ENCODE results near the gene GPR55. TPM values are rescaled to one million over a fixed set of nuclear protein-coding genes. Genes with fewer than 3 reads are reported as not detected.

The GPR55 gene
- total and polyA plus RNA-seq, 2 donors (not counting 1 experiment from before 2014, with no cell fraction given) = 3.0 to 4.1 TPM

- Histone ChIP-seq H3K9ac (ENCODE audit: low read length) (no peak overlapping the region), H2AFZ (ENCODE audit: insufficient read depth, low read depth, low read length, poor library complexity, severe bottlenecking) (no peak overlapping the region)
- ATAC-seq (ENCODE audit: low read depth) = no peak
Observed at GRCh38 chr2:230904856-230905447, 20.1 kb downstream of the GPR55 start.

More at GRCh38 chr2:230904856-230905447, 20.1 kb downstream of the GPR55 start:
- Histone ChIP-seq H4K20me1 (ENCODE audit: control insufficient read depth, insufficient read depth, low read length, poor library complexity, severe bottlenecking) (no peaks in the 10 kb centered on the region), H3K4me1 (ENCODE audit: control insufficient read depth in 2 of 2, insufficient read depth in 2 of 2, low read length in 2 of 2) (peaks cover 13 to 28% of the 10 kb centered on the region in 2 donors), H3K79me2 (ENCODE audit: control insufficient read depth, insufficient read depth, low read length) (no peaks in the 10 kb centered on the region), H3K36me3 (replicated peaks in 1 of 2; ENCODE audit: control extremely low read depth in 1 of 2, control insufficient read depth in 1 of 2, extremely low read depth in 1 of 2, insufficient read depth in 2 of 2, low read length in 1 of 2) (no peaks in the 10 kb centered on the region), H3K27me3 (replicated peaks in 1 of 4; ENCODE audit: control extremely low read depth in 1 of 4, control insufficient read depth in 3 of 4, insufficient read depth in 4 of 4, low read length in 3 of 4) (no peaks in the 10 kb centered on the region), H3K4me3 (ENCODE audit: control extremely low read depth in 1 of 5, extremely low read depth in 1 of 5, insufficient read depth in 1 of 5, low read depth in 2 of 5, low read length in 4 of 5) (no peak overlapping the region), H3K27ac (ENCODE audit: low read length in 2 of 2) (no peak overlapping the region), H3K9me3 (ENCODE audit: control extremely low read depth in 1 of 3, control insufficient read depth in 2 of 3, insufficient read depth in 1 of 3, low read length in 2 of 3) (no peaks in the 10 kb centered on the region), H3K4me2 (replicated peaks; ENCODE audit: low read depth, low read length, poor library complexity, severe bottlenecking) (no peak overlapping the region)
- POLR2A ChIA-PET = no interaction called here
- Mint-ChIP-seq H3K27ac (no peak overlapping the region), H3K27me3 (no peaks in the 10 kb centered on the region), H3K4me1 (peaks cover 24% of the 10 kb centered on the region), H3K4me3 (no peak overlapping the region), H3K9me3 (ENCODE audit: insufficient read depth) (no peaks in the 10 kb centered on the region)
- no peak for DNase-seq
- 93% methylated on average over 13 of the region's 15 CpGs for WGBS (ENCODE audit: insufficient coverage)
- TF ChIP-seq EZH2 (IDR thresholded peaks at IDR 0.05; ENCODE audit: borderline replicate concordance, insufficient read depth, low read depth, low read length, poor library complexity, severe bottlenecking) (no peak), CTCF (IDR thresholded peaks at IDR 0.05) (no peak)
- CTCF ChIA-PET = interaction anchor here (0.9 to 5.2 kb wide), 4 partner anchors 8 to 82 kb away, joined by 3 to 61 read pairs (median 8); no protein-coding TSS in a partner anchor
- intact Hi-C loops (cut with micrococcal nuclease) = no loop called here

Measured in B cell (primary cell).